Skeletal muscle satellite cell (primary cell): ENCODE data around the gene AEBP1.

Experiments
- H3K27me3 ChIP-seq: 2 replicates; pipeline ENCODE4 v1.7.0; 2013; ENCODE audit warnings: low read length; ENCODE audit not compliant: control insufficient read depth, insufficient read depth
- H3K36me3 ChIP-seq: 2 replicates; pipeline ENCODE4 v1.7.0; 2013; ENCODE audit warnings: mild to moderate bottlenecking, control low read depth, low read length; ENCODE audit not compliant: insufficient read depth
- H3K4me1 ChIP-seq: 2 replicates; pipeline ENCODE4 v1.7.0; 2013; ENCODE audit warnings: low read length; ENCODE audit not compliant: control insufficient read depth, insufficient read depth
- H3K4me2 ChIP-seq: 2 replicates; pipeline ENCODE4 v1.7.0; 2013; ENCODE audit warnings: mild to moderate bottlenecking, low read length
- H3K4me3 ChIP-seq: 2 replicates; pipeline ENCODE4 v1.7.0; 2013; ENCODE audit warnings: low read length
- H3K9ac ChIP-seq: 2 replicates; pipeline ENCODE4 v1.7.0; 2013; ENCODE audit warnings: mild to moderate bottlenecking, low read depth, low read length, moderate library complexity
- H3K9me3 ChIP-seq: replicated peaks from 2 replicates; pipeline ENCODE4 v1.7.0; 2013; ENCODE audit warnings: mild to moderate bottlenecking, control low read depth, low read length

AEBP1 gene

DNA sequence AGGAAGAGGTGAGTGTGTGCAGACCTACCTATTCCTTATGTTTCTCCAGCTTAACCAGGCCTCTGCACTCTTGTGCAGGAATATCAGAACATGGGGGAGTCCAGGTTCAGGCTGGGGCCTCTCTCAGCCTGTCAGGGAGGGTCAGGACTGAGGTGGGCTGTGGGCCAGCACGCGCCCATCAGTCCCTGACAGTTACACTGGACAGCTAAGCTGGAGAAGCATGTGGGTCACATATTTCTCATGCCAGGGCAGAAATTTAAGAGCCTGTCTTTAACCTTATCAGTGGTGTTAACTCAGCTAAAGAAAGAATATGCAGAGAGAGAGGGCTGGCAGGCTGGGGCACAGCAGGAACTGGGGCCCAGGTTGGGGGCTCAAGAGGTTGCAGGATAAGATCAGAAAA lies 27.9 kb downstream of the AEBP1 start:
- Histone ChIP-seq H3K9ac (no peak overlapping the region), H3K9me3 (no peaks in the 10 kb centered on the region), H3K4me3 (no peak overlapping the region), H3K4me1 (peaks cover 12% of the 10 kb centered on the region), H3K27me3 (no peaks in the 10 kb centered on the region), H3K36me3 (no peaks in the 10 kb centered on the region), H3K4me2 (no peak overlapping the region)

DNA sequence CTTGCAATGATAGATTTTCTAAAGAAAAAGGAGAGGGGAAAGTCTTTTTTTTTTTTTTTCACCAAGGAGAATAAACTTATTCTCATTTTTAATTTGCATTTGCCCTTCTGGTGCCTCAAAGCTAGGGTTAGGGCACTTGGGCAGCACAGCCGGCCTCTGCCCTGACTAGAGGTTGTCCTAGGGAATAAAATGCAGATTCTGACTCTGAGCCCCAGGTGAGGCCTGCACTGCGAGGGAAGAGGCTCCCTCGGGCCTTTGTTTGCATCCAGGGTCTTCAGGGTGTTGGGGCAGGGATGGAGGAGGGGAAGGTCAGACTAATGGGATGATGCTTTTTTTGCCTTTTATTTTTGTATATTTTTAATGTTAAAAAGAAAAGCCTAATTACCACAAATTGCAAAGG lies 29.1 kb downstream of the AEBP1 start:
- H3K4me3 ChIP-seq, result no peak overlapping the region
- no peak overlapping the region for H3K4me2 ChIP-seq
- H3K27me3 ChIP-seq, result no peaks in the 10 kb centered on the region
- H3K36me3 ChIP-seq, result no peaks in the 10 kb centered on the region
- no peak overlapping the region for H3K9ac ChIP-seq
- H3K9me3 ChIP-seq, result no peaks in the 10 kb centered on the region
- peaks cover 12% of the 10 kb centered on the region for H3K4me1 ChIP-seq

DNA sequence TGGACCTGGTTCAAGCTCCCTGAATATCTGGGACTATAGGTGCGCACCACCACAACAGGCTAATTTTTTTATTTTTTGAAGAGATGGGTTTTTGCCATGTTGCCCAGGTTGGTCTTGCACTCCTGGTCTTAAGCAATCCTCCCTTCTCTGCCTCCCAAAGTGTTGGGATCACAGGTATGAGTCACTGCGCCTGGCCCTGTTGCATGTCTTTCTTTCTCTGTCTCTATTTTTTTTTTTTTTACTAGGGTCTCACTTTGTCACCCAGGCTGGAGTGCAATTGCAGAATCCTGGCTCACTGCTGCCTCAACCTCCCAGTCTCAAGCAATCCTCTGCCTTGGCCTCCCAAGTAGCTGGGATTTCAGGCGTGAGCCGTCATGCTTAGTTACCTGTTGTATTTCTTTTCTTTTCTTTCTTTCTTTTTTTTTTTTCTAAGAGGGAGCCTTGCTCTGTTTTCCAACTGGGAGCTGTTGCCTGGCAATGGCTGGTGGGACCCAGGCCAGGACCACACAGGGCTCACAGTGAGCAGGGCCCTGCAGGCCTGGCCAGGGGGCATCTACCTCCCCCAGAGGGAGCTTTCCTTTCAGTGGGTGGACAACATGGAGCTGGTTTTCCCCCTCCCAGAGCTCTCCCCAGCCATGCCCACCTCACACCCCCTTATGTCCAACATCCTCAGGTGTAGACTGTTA lies 30.9 kb downstream of the AEBP1 start:
- peaks cover 12% of the 10 kb centered on the region for H3K4me1 ChIP-seq
- no peak overlapping the region for H3K4me2 ChIP-seq
- H3K9me3 ChIP-seq, result no peaks in the 10 kb centered on the region
- H3K36me3 ChIP-seq, result no peaks in the 10 kb centered on the region
- no peak overlapping the region for H3K4me3 ChIP-seq
- no peaks in the 10 kb centered on the region for H3K27me3 ChIP-seq
- H3K9ac ChIP-seq, result no peak overlapping the region

DNA sequence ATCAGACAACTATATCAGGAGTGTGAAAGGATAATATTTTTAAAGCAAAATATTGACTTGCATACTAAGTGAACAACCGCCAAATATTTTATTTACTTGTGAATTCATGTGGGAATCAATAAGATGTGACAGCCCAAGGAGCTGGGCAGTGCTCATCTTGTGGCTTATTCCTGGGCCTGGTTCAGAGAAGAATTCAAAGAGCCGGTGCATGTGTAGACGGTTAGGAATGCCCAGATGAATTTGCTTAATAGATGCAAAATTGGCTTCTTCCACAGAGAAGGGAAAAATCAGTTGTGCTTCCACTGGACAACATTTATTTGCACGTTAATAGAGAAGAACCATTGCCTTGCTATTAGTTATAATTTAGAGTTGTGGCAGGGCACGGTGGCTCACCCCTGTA lies 32.6 kb downstream of the AEBP1 start:
- peaks cover 3% of the 10 kb centered on the region for H3K27me3 ChIP-seq
- H3K4me2 ChIP-seq, result no peak overlapping the region
- H3K36me3 ChIP-seq, result no peaks in the 10 kb centered on the region
- no peak overlapping the region for H3K4me3 ChIP-seq
- no peaks in the 10 kb centered on the region for H3K9me3 ChIP-seq
- no peak overlapping the region for H3K9ac ChIP-seq
- H3K4me1 ChIP-seq, result peaks cover 9% of the 10 kb centered on the region

DNA sequence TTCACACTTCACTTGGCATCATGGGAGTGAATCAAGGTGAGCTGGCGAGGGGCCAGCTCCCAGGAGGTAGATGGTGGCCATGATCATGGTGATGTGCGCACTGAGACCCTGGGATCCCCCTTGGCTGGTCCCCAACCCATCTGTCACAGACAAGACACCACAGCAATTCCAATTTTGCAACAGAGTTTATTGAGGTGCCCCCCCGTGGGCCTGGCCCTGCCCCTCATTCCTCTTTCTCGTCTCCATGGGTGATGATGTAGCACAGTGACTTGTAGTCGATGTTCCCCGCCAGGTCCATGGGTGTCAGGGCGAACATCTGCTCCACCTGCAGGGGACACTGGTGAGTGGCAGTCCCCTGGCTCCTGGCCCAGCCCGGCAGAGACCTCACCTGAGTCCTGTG lies 34.6 kb downstream of the AEBP1 start:
- Histone ChIP-seq H3K36me3 (no peaks in the 10 kb centered on the region), H3K4me1 (no peaks in the 10 kb centered on the region), H3K27me3 (peaks cover 7% of the 10 kb centered on the region), H3K4me3 (no peak overlapping the region), H3K4me2 (no peak overlapping the region), H3K9me3 (no peaks in the 10 kb centered on the region), H3K9ac (no peak overlapping the region)

DNA sequence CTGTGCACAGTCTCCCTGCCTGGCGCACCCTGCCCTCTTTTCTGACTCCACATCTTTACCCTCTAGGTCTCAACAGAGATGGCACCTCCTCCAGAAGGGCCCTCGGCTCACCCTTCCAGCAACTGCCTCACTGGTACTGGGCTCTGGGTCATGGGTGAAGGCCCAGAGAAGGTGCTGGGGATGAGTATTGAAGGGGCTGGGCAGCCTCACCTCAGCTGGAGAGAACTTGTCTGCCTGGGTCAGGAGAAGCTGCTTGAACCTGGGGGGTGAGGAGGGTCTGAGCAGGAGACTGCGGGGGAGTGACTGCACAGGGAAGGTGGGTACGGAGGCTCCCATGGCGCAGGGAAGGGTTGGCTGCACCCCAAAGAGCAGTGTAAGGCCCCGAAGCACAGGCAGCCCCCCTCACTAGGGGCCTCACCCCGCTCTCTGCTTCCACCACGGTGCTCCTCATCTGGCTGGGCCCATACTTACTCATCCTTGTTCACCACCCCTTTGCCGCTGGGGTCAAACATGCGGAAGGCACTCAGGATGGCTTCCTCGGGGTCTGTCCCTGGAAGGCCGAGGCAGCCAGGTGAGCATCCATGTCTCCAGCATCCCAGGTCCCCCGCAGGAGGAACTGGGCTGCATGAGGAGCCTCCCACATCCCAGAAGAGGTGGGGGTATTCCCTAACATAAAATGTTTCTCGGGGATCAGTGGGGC lies 35.3 kb downstream of the AEBP1 start:
- no peaks in the 10 kb centered on the region for H3K4me1 ChIP-seq
- H3K4me2 ChIP-seq, result no peak overlapping the region
- H3K27me3 ChIP-seq, result peaks cover 10% of the 10 kb centered on the region
- H3K9me3 ChIP-seq, result no peaks in the 10 kb centered on the region
- no peaks in the 10 kb centered on the region for H3K36me3 ChIP-seq
- H3K9ac ChIP-seq, result no peak overlapping the region
- H3K4me3 ChIP-seq, result no peak overlapping the region

DNA sequence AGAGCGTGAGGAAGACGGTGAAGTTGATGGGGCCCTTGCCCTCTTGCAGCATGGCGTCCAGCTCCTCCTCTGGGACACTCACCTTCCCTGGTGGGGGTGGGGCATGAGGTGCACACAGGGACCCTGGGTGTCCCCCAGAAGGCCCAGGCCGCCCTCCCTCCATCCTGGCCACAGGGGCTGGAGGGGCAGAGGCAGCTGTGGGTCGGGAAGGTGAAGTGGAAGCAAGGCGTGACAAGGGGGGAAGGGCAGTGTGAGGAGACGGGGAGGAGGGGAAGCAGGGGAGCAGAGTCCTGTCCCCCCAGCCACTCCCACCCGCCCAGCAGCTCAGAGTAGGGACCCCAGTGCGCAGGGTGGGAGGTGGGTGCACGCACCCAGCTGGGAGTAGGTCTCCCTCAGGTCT lies 36.2 kb downstream of the AEBP1 start:
- Histone ChIP-seq H3K4me2 (no peak overlapping the region), H3K9ac (no peak overlapping the region), H3K4me3 (no peak overlapping the region), H3K36me3 (no peaks in the 10 kb centered on the region), H3K27me3 (peaks cover 16% of the 10 kb centered on the region), H3K9me3 (no peaks in the 10 kb centered on the region), H3K4me1 (peaks cover under 1% of the 10 kb centered on the region)

DNA sequence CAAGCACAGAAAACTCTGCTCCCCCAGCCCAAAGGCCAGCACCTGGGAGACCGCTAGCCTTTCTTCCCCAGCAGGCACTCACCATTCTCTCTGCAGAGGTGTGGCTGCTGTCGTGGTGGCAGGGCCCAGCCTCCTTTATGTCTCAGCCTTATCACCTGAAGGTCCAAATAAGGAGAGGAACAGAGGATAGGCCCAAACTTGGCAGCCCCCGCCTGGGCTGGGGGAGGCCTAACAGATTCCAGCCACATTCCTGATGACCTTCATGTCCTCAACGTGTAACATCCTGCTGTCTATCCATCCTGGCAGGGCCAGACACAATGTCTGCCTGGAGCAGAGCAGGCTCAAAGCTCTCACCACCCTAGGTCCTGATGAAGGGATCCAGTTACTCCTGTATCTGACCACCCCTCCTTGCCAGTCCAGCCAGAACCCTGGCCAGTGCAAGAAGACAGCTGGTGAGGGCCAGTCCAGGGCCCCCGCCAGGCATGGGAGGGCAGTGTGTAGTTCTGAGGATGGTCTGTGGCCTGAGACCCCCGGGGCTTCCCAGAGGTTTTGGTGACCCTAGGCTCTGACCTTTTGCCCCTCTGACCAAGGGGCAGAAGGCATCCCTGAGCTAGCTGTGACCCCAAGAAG lies 37.2 kb downstream of the AEBP1 start, which contains the start of gene MYL7:
MYL7 (minus strand) TSS at position 112 of the 630 bp plus-strand sequence; CDS start at position 85, 27 bp downstream.
- H3K27me3 ChIP-seq, result peaks cover 19% of the 10 kb centered on the region
- peaks cover 6% of the 10 kb centered on the region for H3K4me1 ChIP-seq
- no peaks in the 10 kb centered on the region for H3K9me3 ChIP-seq
- no peak within 1 kb of the TSS for H3K4me3 ChIP-seq
- H3K36me3 ChIP-seq, result no peaks in the 10 kb centered on the region
- H3K4me2 ChIP-seq, result no peak within 1 kb of the TSS
- H3K9ac ChIP-seq, result no peak within 1 kb of the TSS

DNA sequence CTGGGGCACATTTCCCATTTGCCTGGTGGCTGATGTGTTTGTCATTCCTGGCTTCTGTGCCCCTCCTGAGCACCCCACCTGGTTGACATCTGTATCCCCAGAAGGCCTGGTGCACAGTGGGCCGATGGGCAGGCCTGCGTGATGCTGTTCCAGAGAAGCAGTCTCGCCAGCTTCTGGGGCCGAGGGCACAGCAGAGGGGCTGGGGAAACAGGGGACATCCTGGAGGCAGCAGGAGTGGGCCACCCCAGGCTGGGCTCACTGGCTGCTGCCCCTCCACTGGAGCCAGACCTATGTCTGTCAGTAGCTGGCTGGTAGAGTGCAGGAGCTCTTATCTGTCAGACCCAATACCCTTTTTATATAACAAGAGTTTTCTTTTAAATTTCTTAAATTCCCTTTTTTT lies 37.9 kb downstream of the AEBP1 start:
- Histone ChIP-seq H3K9me3 (no peaks in the 10 kb centered on the region), H3K4me2 (no peak overlapping the region), H3K36me3 (no peaks in the 10 kb centered on the region), H3K9ac (no peak overlapping the region), H3K27me3 (peaks cover 19% of the 10 kb centered on the region), H3K4me1 (peaks cover 6% of the 10 kb centered on the region), H3K4me3 (no peak overlapping the region)

DNA sequence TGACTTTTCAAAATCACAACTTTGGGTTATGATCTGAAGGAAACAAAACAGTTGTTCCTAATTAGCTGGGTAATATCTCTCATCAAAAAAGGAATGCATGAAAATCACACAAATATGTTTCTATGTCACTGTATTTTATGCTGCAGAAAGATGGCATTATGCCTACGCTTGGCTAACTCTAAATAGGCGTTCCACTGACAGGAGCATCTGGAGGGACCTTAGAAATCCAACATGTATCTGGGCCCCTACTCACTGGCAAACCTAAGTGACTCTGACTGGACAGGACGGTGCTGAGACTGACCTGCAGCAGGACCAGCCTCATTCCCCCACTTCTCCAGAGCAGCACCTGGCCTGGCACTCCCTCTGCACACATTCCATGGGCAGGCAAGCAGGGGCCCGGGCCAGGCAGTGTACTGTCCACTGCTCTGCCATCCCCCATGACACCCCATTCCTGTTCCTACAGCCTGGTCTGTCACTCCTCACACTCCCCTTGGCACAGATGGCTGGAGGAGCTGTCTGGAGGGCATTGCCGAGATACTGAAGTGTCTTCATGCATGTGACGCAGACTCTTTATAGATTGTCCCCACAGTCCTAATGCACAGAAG lies 39.6 kb downstream of the AEBP1 start:
- peaks cover 29% of the 10 kb centered on the region for H3K27me3 ChIP-seq

DNA sequence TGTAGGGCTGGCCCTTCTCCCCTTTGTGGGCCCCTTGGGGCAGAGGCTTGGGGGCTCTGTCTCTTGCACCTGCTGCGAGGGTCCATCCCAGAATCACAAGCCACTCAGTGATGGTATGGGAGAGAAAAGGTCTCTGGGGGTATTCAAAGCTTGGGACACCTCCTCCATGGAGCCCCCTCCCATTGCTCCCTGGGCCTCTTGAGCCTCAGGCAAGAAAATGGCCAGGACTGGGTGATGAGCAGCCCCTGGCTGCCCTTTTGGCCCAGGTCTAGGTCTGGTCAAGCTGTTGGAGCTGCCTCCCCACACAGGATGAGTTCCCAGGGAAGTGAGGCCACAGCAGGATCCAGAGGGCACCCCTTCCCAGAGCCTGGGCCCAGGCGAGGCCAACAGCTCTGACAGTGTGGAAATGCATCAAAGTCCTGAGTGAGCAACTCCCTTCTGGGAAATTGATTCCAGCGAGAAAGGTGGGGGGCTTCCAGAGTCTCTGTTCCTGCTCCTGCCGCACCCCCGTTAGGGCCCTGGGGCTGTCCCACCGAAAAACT lies 40.4 kb downstream of the AEBP1 start:
- no peaks in the 10 kb centered on the region for H3K9me3 ChIP-seq

More for the DNA sequence above, 39.6 kb downstream of the AEBP1 start:
- no peak overlapping the region for H3K9ac ChIP-seq
- H3K4me2 ChIP-seq, result no peak overlapping the region
- H3K36me3 ChIP-seq, result no peaks in the 10 kb centered on the region
- H3K4me3 ChIP-seq, result no peak overlapping the region
- H3K4me1 ChIP-seq, result peaks cover 6% of the 10 kb centered on the region
- no peaks in the 10 kb centered on the region for H3K9me3 ChIP-seq

More for the DNA sequence above, 40.4 kb downstream of the AEBP1 start:
- no peaks in the 10 kb centered on the region for H3K36me3 ChIP-seq
- H3K27me3 ChIP-seq, result peaks cover 29% of the 10 kb centered on the region
- no peak overlapping the region for H3K9ac ChIP-seq
- H3K4me3 ChIP-seq, result no peak overlapping the region
- peaks cover 6% of the 10 kb centered on the region for H3K4me1 ChIP-seq
- H3K4me2 ChIP-seq, result no peak overlapping the region
